IMR-90 (cell line): ENCODE data around the gene AWAT1. TPM values are rescaled to one million over a fixed set of nuclear protein-coding genes. Genes with fewer than 3 reads are reported as not detected.

Experiments used
- ATAC-seq: fragments of 200-7000 bp; cut with Tn5 transposase; 2 replicates; pipeline ENCODE4 v1.9.1; 2020; ENCODE audit warnings: low read depth, mild to moderate bottlenecking, moderate library complexity
- BruUV-seq: library from RNA; stranded (reverse); fragments of 400-500 nt; replicated peaks from 2 replicates; lab custom pipeline; 2021; lab: Mats Ljungman, UMichigan
- CTCF ChIA-PET: fragments of 300-600 bp; formaldehyde crosslinking; extraction: SDS; loops from one replicate; lab custom pipeline; 2021; ENCODE audit warnings: antibody characterized with exemption; lab: Yijun Ruan, JAX
- POLR2A ChIA-PET: fragments of 300-600 bp; sonication (Branson Sonifier 250); formaldehyde crosslinking; loops from one replicate; lab custom pipeline; 2022; ENCODE audit warnings: antibody characterized with exemption; ENCODE audit not compliant: unreplicated experiment; lab: Charles Lee
- DNase-seq: peaks from one replicate; pipeline ENCODE4 v3.0.0; 2013
- H2AFZ ChIP-seq: replicated peaks from 2 replicates; pipeline ENCODE3; 2013; ENCODE audit warnings: low read length, mild to moderate bottlenecking; ENCODE audit not compliant: poor library complexity
- H2AK5ac ChIP-seq: 2 replicates; pipeline ENCODE4 v1.6.1; 2013; ENCODE audit warnings: low read depth, low read length, inconsistent platforms
- H2AK9ac ChIP-seq: replicated peaks from 2 replicates; pipeline ENCODE3; 2013; ENCODE audit warnings: mild to moderate bottlenecking, low read depth, low read length, moderate library complexity; ENCODE audit not compliant: poor library complexity
- H2BK120ac ChIP-seq: 2 replicates; pipeline ENCODE4 v1.6.1; 2013; ENCODE audit warnings: low read depth, low read length, inconsistent platforms
- H2BK15ac ChIP-seq: 3 replicates; pipeline ENCODE4 v1.6.1; 2013; ENCODE audit warnings: low read depth, low read length, inconsistent platforms
- H2BK20ac ChIP-seq: 2 replicates; pipeline ENCODE4 v1.6.1; 2013; ENCODE audit warnings: low read depth, mild to moderate bottlenecking, inconsistent platforms, low read length, moderate library complexity
- H2BK5ac ChIP-seq: 2 replicates; pipeline ENCODE4 v1.6.1; 2013; ENCODE audit warnings: mild to moderate bottlenecking, low read depth, low read length, inconsistent platforms; ENCODE audit not compliant: poor library complexity, severe bottlenecking
- H3K14ac ChIP-seq: replicated peaks from 2 replicates; pipeline ENCODE4 v1.6.1; 2013; ENCODE audit warnings: low read depth, low read length, inconsistent platforms
- H3K18ac ChIP-seq: 2 replicates; pipeline ENCODE4 v1.6.1; 2013; ENCODE audit warnings: low read depth, low read length, control low read depth
- H3K23ac ChIP-seq: 2 replicates; pipeline ENCODE4 v1.6.1; 2013; ENCODE audit warnings: low read depth, low read length, inconsistent platforms
- H3K27ac ChIP-seq: 2 replicates; pipeline ENCODE4 v1.5.1; 2013; ENCODE audit warnings: mild to moderate bottlenecking, control low read depth, low read length; ENCODE audit not compliant: insufficient read depth
- H3K27me3 ChIP-seq: 2 replicates; pipeline ENCODE4 v1.6.1; 2013; ENCODE audit warnings: low read length; ENCODE audit not compliant: control insufficient read depth, insufficient read depth
- H3K36me3 ChIP-seq: 2 replicates; pipeline ENCODE4 v1.6.1; 2013; ENCODE audit warnings: low read length, mixed read lengths; ENCODE audit not compliant: control insufficient read depth, insufficient read depth
- H3K4ac ChIP-seq: 2 replicates; pipeline ENCODE4 v1.6.1; 2013; ENCODE audit warnings: low read depth, low read length, inconsistent platforms
- H3K4me1 ChIP-seq: 2 replicates; pipeline ENCODE4 v1.6.1; 2013; ENCODE audit warnings: low read length, mixed read lengths; ENCODE audit not compliant: control insufficient read depth, insufficient read depth
- H3K4me2 ChIP-seq: 2 replicates; pipeline ENCODE4 v1.6.1; 2013; ENCODE audit warnings: low read depth, mild to moderate bottlenecking, control low read depth, low read length, moderate library complexity
- H3K4me3 ChIP-seq: 2 replicates; pipeline ENCODE4 v1.5.1; 2013; ENCODE audit warnings: low read depth, mild to moderate bottlenecking, control low read depth, low read length, moderate library complexity; ENCODE audit not compliant: insufficient read depth
- H3K56ac ChIP-seq: 2 replicates; pipeline ENCODE4 v1.6.1; 2013; ENCODE audit warnings: low read length, inconsistent platforms; ENCODE audit not compliant: insufficient read depth; ENCODE audit errors: extremely low read depth
- H3K79me1 ChIP-seq, 2 experiments: 2 replicates each; pipeline ENCODE4 v1.6.1; 2013; ENCODE audit warnings: low read length in 2 of 2, inconsistent platforms in 1 of 2, low read depth in 1 of 2
- H3K9ac ChIP-seq: 2 replicates; pipeline ENCODE4 v1.6.1; 2013; ENCODE audit warnings: low read depth, low read length, control low read depth
- H3K9me1 ChIP-seq: 2 replicates; pipeline ENCODE4 v1.6.1; 2013; ENCODE audit warnings: low read length, inconsistent platforms; ENCODE audit not compliant: insufficient read depth
- H3K9me3 ChIP-seq: 2 replicates; pipeline ENCODE4 v1.6.1; 2013; ENCODE audit warnings: low read length; ENCODE audit not compliant: control insufficient read depth, insufficient read depth
- H4K20me1 ChIP-seq: 2 replicates; pipeline ENCODE4 v1.6.1; 2013; ENCODE audit warnings: low read length, inconsistent platforms; ENCODE audit not compliant: insufficient read depth
- H4K5ac ChIP-seq: 2 replicates; pipeline ENCODE4 v1.6.1; 2013; ENCODE audit warnings: mild to moderate bottlenecking, low read depth, low read length, control low read depth
- H4K8ac ChIP-seq, 2 experiments: 2 replicates each; pipeline ENCODE4 v1.6.1; 2013; ENCODE audit warnings: low read depth in 2 of 2, low read length in 2 of 2, control low read depth in 1 of 2, inconsistent platforms in 1 of 2
- H4K91ac ChIP-seq: 2 replicates; pipeline ENCODE4 v1.6.1; 2013; ENCODE audit warnings: low read depth, low read length, inconsistent platforms; ENCODE audit not compliant: insufficient read depth
- BHLHE40 ChIP-seq: fragments of 150-350 bp; IDR thresholded peaks from 2 replicates; pipeline ENCODE4 v1.6.1; 2016; ENCODE audit warnings: mild to moderate bottlenecking, low read depth, low read length
- CEBPB ChIP-seq: IDR thresholded peaks from 2 replicates; pipeline ENCODE4 v1.6.1; 2012; ENCODE audit warnings: low read depth, low read length, improper control_type of control experiment
- CHD1 ChIP-seq: IDR thresholded peaks from 2 replicates; pipeline ENCODE4 v1.6.1; 2012; ENCODE audit warnings: low read depth, low read length, improper control_type of control experiment
- CTCF ChIP-seq: conservative IDR thresholded peaks from 2 replicates; pipeline ENCODE4 v1.5.1; 2012; ENCODE audit warnings: mild to moderate bottlenecking, low read depth, low read length, improper control_type of control experiment
- ELK1 ChIP-seq: fragments of 150-350 bp; IDR thresholded peaks from 2 replicates; pipeline ENCODE4 v1.6.1; 2016; ENCODE audit warnings: low read depth, mild to moderate bottlenecking, low read length, moderate library complexity, borderline replicate concordance
- FOS ChIP-seq: fragments of 150-350 bp; IDR thresholded peaks from 2 replicates; pipeline ENCODE4 v1.6.1; 2016; ENCODE audit warnings: low read depth, low read length
- MAFK ChIP-seq: IDR thresholded peaks from 2 replicates; pipeline ENCODE4 v1.6.1; 2012; ENCODE audit warnings: low read depth, low read length, improper control_type of control experiment
- MAZ ChIP-seq: IDR thresholded peaks from 2 replicates; pipeline ENCODE4 v1.6.1; 2012; ENCODE audit warnings: low read depth, mild to moderate bottlenecking, low read length, improper control_type of control experiment, moderate library complexity, borderline replicate concordance
- MXI1 ChIP-seq: IDR thresholded peaks from 2 replicates; pipeline ENCODE4 v1.6.1; 2012; ENCODE audit warnings: low read depth, mild to moderate bottlenecking, low read length, moderate library complexity, borderline replicate concordance
- NFE2L2 ChIP-seq: fragments of 150-350 bp; IDR thresholded peaks from 2 replicates; pipeline ENCODE4 v1.6.1; 2016; ENCODE audit warnings: low read depth, mild to moderate bottlenecking, low read length
- POLR2A ChIP-seq: IDR thresholded peaks from 2 replicates; pipeline ENCODE4 v1.6.1; 2012; ENCODE audit warnings: mild to moderate bottlenecking, low read depth, low read length
- RAD21 ChIP-seq: IDR thresholded peaks from 2 replicates; pipeline ENCODE4 v1.6.1; 2012; ENCODE audit warnings: low read length, improper control_type of control experiment
- RCOR1 ChIP-seq: IDR thresholded peaks from 2 replicates; pipeline ENCODE4 v1.6.1; 2012; ENCODE audit warnings: mild to moderate bottlenecking, low read length, improper control_type of control experiment; ENCODE audit not compliant: insufficient replicate concordance
- RFX5 ChIP-seq: IDR thresholded peaks from 2 replicates; pipeline ENCODE4 v1.8.0; 2012; ENCODE audit warnings: low read depth, mild to moderate bottlenecking, low read length, moderate library complexity
- SMC3 ChIP-seq: fragments of 150-350 bp; IDR thresholded peaks from 2 replicates; pipeline ENCODE4 v1.6.1; 2016; ENCODE audit warnings: low read depth, mild to moderate bottlenecking, antibody characterized with exemption, low read length, moderate library complexity
- USF2 ChIP-seq: fragments of 150-350 bp; IDR thresholded peaks from 2 replicates; pipeline ENCODE4 v1.6.1; 2017; ENCODE audit warnings: mild to moderate bottlenecking, antibody characterized with exemption, low read length, low read depth
- WGBS, 2 experiments: methylation state at CpG; one replicate each; pipeline versions ENCODE4 v1.1.5 to v1.1.7; 2013; ENCODE audit warnings: missing lambda C conversion rate in 2 of 2; ENCODE audit not compliant: insufficient read length in 1 of 2; ENCODE audit errors: extremely low coverage in 2 of 2; 5-methylcytosine and 5-hydroxymethylcytosine counted together
- dilution Hi-C: fragments of 300-500 bp; cut with HindIII; formaldehyde crosslinking; loops from one replicate; pipeline ENCODE4 v1.14.3; 2018; ENCODE audit warnings: low sequenced_read_pairs; ENCODE audit not compliant: unreplicated experiment
- in situ Hi-C: fragments of 300-500 bp; cut with MboI; formaldehyde crosslinking; loops from 3 replicates; pipeline ENCODE4 v1.14.3; 2019; ENCODE audit warnings: low sequenced_read_pairs, inconsistent platforms, mixed read lengths
- intact Hi-C: fragments of 100-400 bp; cut with micrococcal nuclease; formaldehyde crosslinking; loops from 2 replicates; pipeline ENCODE4 v1.10.0; 2022
- polyA plus RNA-seq, 3 experiments: library from polyadenylated mRNA; depleted of rRNA; stranded (reverse); fragments of >200 nt; gene quantifications; 2 replicates each; pipeline ENCODE4 v1.2.3, GENCODE V29; 2012; ENCODE audit warnings: low replicate concordance in 1 of 3
- total RNA-seq: library from RNA; depleted of rRNA; stranded (reverse); fragments of >200 nt; gene quantifications from 2 replicates; pipeline ENCODE4 v1.2.3, GENCODE V29; 2012

Gene AWAT1
- total and polyA plus RNA-seq, 2 of the 4 experiments (the other 2 are of a cell fraction): not detected

- Histone ChIP-seq H3K4me3 (no peak overlapping the region), H2AFZ (no peak overlapping the region), H4K8ac (no peak overlapping the region), H2BK120ac (no peak overlapping the region), H4K91ac (no peak overlapping the region), H3K56ac (no peak overlapping the region), H3K27me3 (peaks cover 8% of the 10 kb centered on the region), H3K4me1 (no peaks in the 10 kb centered on the region; the same call in 1 of the 2 replicates), H2BK15ac (no peak overlapping the region), H3K23ac (no peak overlapping the region), H3K14ac (no peak overlapping the region), H3K4me2 (no peak overlapping the region), H3K9me3 (no peaks in the 10 kb centered on the region), H2AK5ac (no peak overlapping the region), H3K36me3 (no peaks in the 10 kb centered on the region), H3K9ac (no peak overlapping the region), H2AK9ac (no peak overlapping the region), H3K18ac (no peak overlapping the region), H3K4ac (no peak overlapping the region), H2BK5ac (no peak overlapping the region), H2BK20ac (no peak overlapping the region), H3K79me1 (no peaks in the 10 kb centered on the region), H3K9me1 (no peaks in the 10 kb centered on the region), H4K5ac (no peak overlapping the region), H4K20me1 (no peaks in the 10 kb centered on the region), H3K27ac (no peak overlapping the region)
- intact Hi-C loops: no loop called here
- no peak for ATAC-seq
- BruUV-seq: no TSS peak
- 63% methylated on average over 1 of the region's 1 CpG; no CpG with 5 or more reads in 1 of the 2 experiments for WGBS, 2 experiments
- ChIA-PET POLR2A (no interaction called here), CTCF (no interaction called here)
- no peak for TF ChIP-seq POLR2A
- TF ChIP-seq MAFK: no peak
- no peak for TF ChIP-seq SMC3
- no peak for TF ChIP-seq CEBPB
- TF ChIP-seq BHLHE40: no peak
- no peak for TF ChIP-seq RAD21
- no peak for TF ChIP-seq FOS
- TF ChIP-seq MAZ: no peak
- TF ChIP-seq CTCF: no peak
- no peak for TF ChIP-seq ELK1
- TF ChIP-seq MXI1: no peak
- no peak for TF ChIP-seq RFX5
- no peak for TF ChIP-seq USF2
- no peak for TF ChIP-seq NFE2L2
- TF ChIP-seq RCOR1: no peak
- no peak for TF ChIP-seq CHD1
- DNase-seq: no peak
- in situ Hi-C loops: no loop called here
- dilution Hi-C loops: no loop called here
These were observed 19.6 kb downstream of the AWAT1 start for GRCh38 chrX:70254063-70254400.
